Mucosa of descending colon (tissue), 3 donors: ENCODE data around the gene ANKRD28. TPM values are rescaled to one million over a fixed set of nuclear protein-coding genes. Genes with fewer than 3 reads are reported as not detected.

Source experiments
- ATAC-seq: fragments of 200-7000 bp; cut with Tn5 transposase; one replicate; pipeline ENCODE4 v1.9.1; 2020; ENCODE audit warnings: mild to moderate bottlenecking, moderate library complexity
- DNase-seq, 3 donors: peaks; one replicate each; pipeline ENCODE4 v3.0.0-alpha.2; 2020
- H3K36me3 ChIP-seq: fragments of 200-600 bp; one replicate; pipeline ENCODE4 v1.8.0; 2021; ENCODE audit warnings: low read depth, mild to moderate bottlenecking
- H3K4me1 ChIP-seq: fragments of 200-600 bp; one replicate; pipeline ENCODE4 v1.8.0; 2021; ENCODE audit warnings: low read depth, mild to moderate bottlenecking
- H3K4me3 ChIP-seq: fragments of 200-600 bp; one replicate; pipeline ENCODE4 v1.8.0; 2021; ENCODE audit warnings: mild to moderate bottlenecking
- H3K9me3 ChIP-seq: fragments of 200-600 bp; one replicate; pipeline ENCODE4 v1.8.0; 2021; ENCODE audit warnings: mild to moderate bottlenecking
- CTCF ChIP-seq: fragments of 200-600 bp; IDR thresholded peaks from one replicate; pipeline ENCODE4 v1.8.0; 2022; ENCODE audit warnings: antibody characterized with exemption, mild to moderate bottlenecking
- intact Hi-C, 2 donors: fragments of 100-400 bp; cut with DNase I in 1 of 2; cut with micrococcal nuclease in 1 of 2; formaldehyde crosslinking; loops; one replicate each; pipeline versions ENCODE4 v1.11.0 to v1.11.1; 2022; cut with DNase I, micrococcal nuclease
- total RNA-seq, 3 donors: library from RNA; stranded (reverse); fragmentation: NEBNext Ultra II Directional in 2 of 3; extraction: Animal tissue kit (Norgen Biotek cat#: 25700) in 2 of 3; gene quantifications; one replicate each; pipeline versions ENCODE4 v1.2.1 to v1.2.4, GENCODE V29; 2021 to 2023
- donor health status: DM: no; HTN: no; CAD: no; lungs with moderate emphysema.
- donor health status: DM: no; HTN: no; CAD: no.
- donor health status: DM: no; HTN: yes; CAD: no.

Gene ANKRD28
- total RNA-seq, 3 donors from 2014 or later = 50.5 to 57.3 (median 55.3) TPM

DNA sequence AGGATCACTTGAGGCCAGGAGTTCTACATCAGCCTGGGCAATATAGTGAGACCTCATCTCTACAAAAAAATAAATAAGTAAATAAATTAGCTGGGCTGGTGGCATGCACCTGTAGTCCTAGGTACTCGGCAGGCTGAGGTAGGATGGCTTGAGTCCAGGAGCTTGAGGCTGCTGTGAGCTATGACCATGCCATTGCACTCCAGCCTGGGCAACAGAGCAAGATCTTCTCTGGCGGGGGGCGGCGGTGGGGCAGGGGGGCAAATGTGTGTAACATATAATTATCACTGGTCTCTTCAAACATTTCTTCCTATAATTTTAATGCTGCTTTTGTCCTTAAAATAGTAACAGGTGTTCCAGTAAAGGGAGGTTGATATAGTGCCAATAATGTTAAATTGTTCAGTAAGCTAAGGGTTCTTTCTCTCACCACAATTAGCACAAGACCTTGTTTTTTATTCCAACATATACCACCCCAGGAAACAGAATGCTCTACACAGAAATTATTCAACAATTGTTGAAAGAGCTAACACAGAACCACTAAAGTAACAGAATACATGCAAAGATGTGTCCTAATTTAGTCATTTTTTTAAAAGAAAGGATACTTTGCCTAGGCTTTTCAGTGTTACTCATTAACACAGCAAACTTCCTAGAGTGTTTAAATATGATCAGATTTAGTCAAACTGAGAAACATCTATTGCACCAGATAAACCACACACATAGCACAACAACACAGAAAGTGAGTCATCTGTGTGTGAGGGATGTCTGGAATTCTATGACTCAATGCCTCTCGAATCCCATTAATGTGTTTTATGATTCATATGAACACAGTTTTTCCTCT lies 29.1 kb downstream of the ANKRD28 start:
- intact Hi-C loops = no loop called here
- DNase-seq (no peak), ATAC-seq (peak; percentile 85)
- TF ChIP-seq CTCF = no peak
- Histone ChIP-seq H3K9me3 (no peaks in the 10 kb centered on the region), H3K4me1 (no peaks in the 10 kb centered on the region), H3K4me3 (no peak overlapping the region), H3K36me3 (no peaks in the 10 kb centered on the region)

- DNase-seq (no peak), ATAC-seq (no peak)
- intact Hi-C loops = no loop called here
- Histone ChIP-seq H3K9me3 (no peaks in the 10 kb centered on the region), H3K4me3 (no peak overlapping the region), H3K36me3 (no peaks in the 10 kb centered on the region), H3K4me1 (no peaks in the 10 kb centered on the region)
- no peak for TF ChIP-seq CTCF
Observed at GRCh38 chr3:15766406-15766805, 31.4 kb downstream of the ANKRD28 start.

- DNase-seq (no peak), ATAC-seq (no peak)
- no peak overlapping the region for H3K4me3 ChIP-seq
- H3K36me3 ChIP-seq = no peaks in the 10 kb centered on the region
- no peaks in the 10 kb centered on the region for H3K4me1 ChIP-seq
- no peak for TF ChIP-seq CTCF
- intact Hi-C loops = no loop called here
- H3K9me3 ChIP-seq = no peaks in the 10 kb centered on the region
Observed at GRCh38 chr3:15758295-15758694, 39.5 kb downstream of the ANKRD28 start.

- Histone ChIP-seq H3K9me3 (no peaks in the 10 kb centered on the region), H3K36me3 (no peaks in the 10 kb centered on the region), H3K4me1 (no peaks in the 10 kb centered on the region), H3K4me3 (no peak overlapping the region)
- intact Hi-C loops = no loop called here
- ATAC-seq (no peak), DNase-seq (no peak)
- TF ChIP-seq CTCF = no peak
Observed at GRCh38 chr3:15757824-15758223, 40.0 kb downstream of the ANKRD28 start.

DNA sequence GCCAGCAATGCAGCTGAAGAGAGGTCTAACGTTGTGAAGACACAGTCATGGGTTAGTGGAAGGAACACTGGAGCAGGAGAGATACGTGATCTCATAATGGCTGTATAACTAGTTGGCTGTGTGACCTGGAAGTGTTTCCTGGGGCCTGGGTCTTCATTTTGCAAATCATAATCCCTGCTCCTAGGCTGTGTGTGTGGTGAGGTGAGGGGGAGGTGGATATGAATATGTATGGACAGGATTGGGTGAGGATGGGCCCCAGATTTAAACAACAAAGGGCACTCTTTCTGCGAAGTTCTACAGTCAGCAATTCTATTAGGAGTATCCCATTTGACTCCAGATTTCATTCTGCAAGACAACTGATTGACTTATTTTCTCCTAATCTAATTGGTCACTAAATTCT lies 41.3 kb downstream of the ANKRD28 start:
- Histone ChIP-seq H3K9me3 (no peaks in the 10 kb centered on the region), H3K4me3 (no peak overlapping the region), H3K36me3 (no peaks in the 10 kb centered on the region), H3K4me1 (no peaks in the 10 kb centered on the region)
- no peak for DNase-seq
- intact Hi-C loops = no loop called here
- no peak for ATAC-seq
- TF ChIP-seq CTCF = no peak
